Measurements from ENCODE around the gene DUSP28. TPM values are rescaled to one million over a fixed set of nuclear protein-coding genes. Genes with fewer than 3 reads are reported as not detected.

Gene DUSP28
- total RNA-seq, 1 experiment from 2014 or later, result 4.9 TPM

DNA sequence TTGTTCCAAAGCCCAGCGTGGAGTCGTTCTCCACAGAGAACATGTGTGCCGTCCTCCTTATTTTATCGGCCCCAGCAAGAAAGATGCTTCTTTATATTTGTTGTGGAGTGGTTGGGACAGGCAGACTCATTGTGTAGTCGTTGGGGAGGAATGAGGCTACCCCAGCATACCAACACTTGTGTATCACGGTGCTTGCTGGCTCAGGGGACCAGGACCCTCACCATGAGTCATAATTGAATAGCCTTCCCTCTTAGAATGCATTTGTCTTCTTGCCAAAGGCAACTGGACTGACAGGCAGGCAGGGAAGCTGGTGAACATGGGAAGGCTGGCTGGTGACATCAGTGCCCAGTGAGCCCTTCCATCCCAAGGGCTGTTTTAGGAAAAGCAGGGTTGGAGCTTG is 31.1 kb downstream of the DUSP28 start:
- ChIA-PET POLR2A (ENCODE audit: low non-redundant PET) (no interaction called here), CTCF (no interaction called here)
- TF ChIP-seq, protein P1, sequence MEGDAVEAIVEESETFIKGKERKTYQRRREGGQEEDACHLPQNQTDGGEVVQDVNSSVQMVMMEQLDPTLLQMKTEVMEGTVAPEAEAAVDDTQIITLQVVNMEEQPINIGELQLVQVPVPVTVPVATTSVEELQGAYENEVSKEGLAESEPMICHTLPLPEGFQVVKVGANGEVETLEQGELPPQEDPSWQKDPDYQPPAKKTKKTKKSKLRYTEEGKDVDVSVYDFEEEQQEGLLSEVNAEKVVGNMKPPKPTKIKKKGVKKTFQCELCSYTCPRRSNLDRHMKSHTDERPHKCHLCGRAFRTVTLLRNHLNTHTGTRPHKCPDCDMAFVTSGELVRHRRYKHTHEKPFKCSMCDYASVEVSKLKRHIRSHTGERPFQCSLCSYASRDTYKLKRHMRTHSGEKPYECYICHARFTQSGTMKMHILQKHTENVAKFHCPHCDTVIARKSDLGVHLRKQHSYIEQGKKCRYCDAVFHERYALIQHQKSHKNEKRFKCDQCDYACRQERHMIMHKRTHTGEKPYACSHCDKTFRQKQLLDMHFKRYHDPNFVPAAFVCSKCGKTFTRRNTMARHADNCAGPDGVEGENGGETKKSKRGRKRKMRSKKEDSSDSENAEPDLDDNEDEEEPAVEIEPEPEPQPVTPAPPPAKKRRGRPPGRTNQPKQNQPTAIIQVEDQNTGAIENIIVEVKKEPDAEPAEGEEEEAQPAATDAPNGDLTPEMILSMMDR (conservative IDR thresholded peaks at IDR 0.05; ENCODE audit: low read depth, low read length), result no peak
- no peak for TF ChIP-seq EZH2 (IDR thresholded peaks at IDR 0.05; ENCODE audit: borderline replicate concordance, low read depth, low read length, poor library complexity, severe bottlenecking)
- H3K4me3 ChIP-seq (ENCODE audit: low read depth, low read length, poor library complexity, severe bottlenecking), result no peak overlapping the region
- no peaks in the 10 kb centered on the region for H3K27me3 ChIP-seq (replicated peaks; ENCODE audit: insufficient read depth, low read depth, low read length, poor library complexity)
- peaks cover 22% of the 10 kb centered on the region for H3K4me1 ChIP-seq (ENCODE audit: insufficient read depth, low read length, poor library complexity, severe bottlenecking)
- DNase-seq (ENCODE audit: low spot score), result no peak
- intact Hi-C loops (cut with micrococcal nuclease; ENCODE audit: unreplicated experiment), result no loop called here
- peaks cover 7% of the 10 kb centered on the region for H3K36me3 ChIP-seq (ENCODE audit: insufficient read depth, low read length, poor library complexity, severe bottlenecking)
- H3K9me3 ChIP-seq (ENCODE audit: low read depth, low read length, poor library complexity, severe bottlenecking), result no peaks in the 10 kb centered on the region
- no peak overlapping the region for H3K27ac ChIP-seq (ENCODE audit: low read depth, low read length, poor library complexity, severe bottlenecking)
- BruUV-seq (replicated peaks), result no TSS peak

DNA sequence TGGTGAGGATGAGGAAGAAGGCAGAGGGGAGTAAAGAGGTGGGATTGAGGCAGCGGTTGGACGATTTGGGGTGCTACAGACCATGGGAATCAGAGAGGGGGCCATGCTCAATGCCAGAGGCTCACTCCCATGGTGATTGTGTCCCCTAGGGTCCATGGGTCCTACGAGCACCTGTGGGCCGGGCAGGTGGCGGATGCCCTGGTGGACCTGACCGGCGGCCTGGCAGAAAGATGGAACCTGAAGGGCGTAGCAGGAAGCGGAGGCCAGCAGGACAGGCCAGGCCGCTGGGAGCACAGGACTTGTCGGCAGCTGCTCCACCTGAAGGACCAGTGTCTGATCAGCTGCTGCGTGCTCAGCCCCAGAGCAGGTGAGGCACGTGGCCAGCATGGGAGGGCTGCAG is 31.6 kb downstream of the DUSP28 start:
- peaks cover 22% of the 10 kb centered on the region for H3K4me1 ChIP-seq (ENCODE audit: insufficient read depth, low read length, poor library complexity, severe bottlenecking)
- BruUV-seq (replicated peaks), result no TSS peak
- no peaks in the 10 kb centered on the region for H3K9me3 ChIP-seq (ENCODE audit: low read depth, low read length, poor library complexity, severe bottlenecking)
- H3K36me3 ChIP-seq (ENCODE audit: insufficient read depth, low read length, poor library complexity, severe bottlenecking), result peaks cover 7% of the 10 kb centered on the region
- H3K27me3 ChIP-seq (replicated peaks; ENCODE audit: insufficient read depth, low read depth, low read length, poor library complexity), result no peaks in the 10 kb centered on the region
- CTCF ChIA-PET, result no interaction called here
- POLR2A ChIA-PET (ENCODE audit: low non-redundant PET), result no interaction called here
- H3K4me3 ChIP-seq (ENCODE audit: low read depth, low read length, poor library complexity, severe bottlenecking), result no peak overlapping the region
- intact Hi-C loops (cut with micrococcal nuclease; ENCODE audit: unreplicated experiment), result no loop called here
- TF ChIP-seq, protein P1 (conservative IDR thresholded peaks at IDR 0.05; ENCODE audit: low read depth, low read length), result no peak
- no peak for TF ChIP-seq EZH2 (IDR thresholded peaks at IDR 0.05; ENCODE audit: borderline replicate concordance, low read depth, low read length, poor library complexity, severe bottlenecking)
- no peak for DNase-seq (ENCODE audit: low spot score)
- H3K27ac ChIP-seq (ENCODE audit: low read depth, low read length, poor library complexity, severe bottlenecking), result no peak overlapping the region

GRCh38 chr2:240593026-240593702 is 33.0 kb downstream of the DUSP28 start:
- Histone ChIP-seq H3K36me3 (ENCODE audit: insufficient read depth, low read length, poor library complexity, severe bottlenecking) (peaks cover 11% of the 10 kb centered on the region), H3K9me3 (ENCODE audit: low read depth, low read length, poor library complexity, severe bottlenecking) (no peaks in the 10 kb centered on the region), H3K4me3 (ENCODE audit: low read depth, low read length, poor library complexity, severe bottlenecking) (no peak overlapping the region), H3K27ac (ENCODE audit: low read depth, low read length, poor library complexity, severe bottlenecking) (no peak overlapping the region), H3K27me3 (replicated peaks; ENCODE audit: insufficient read depth, low read depth, low read length, poor library complexity) (no peaks in the 10 kb centered on the region), H3K4me1 (ENCODE audit: insufficient read depth, low read length, poor library complexity, severe bottlenecking) (peaks cover 15% of the 10 kb centered on the region)
- CTCF ChIA-PET, result no interaction called here
- no peak for DNase-seq (ENCODE audit: low spot score)
- POLR2A ChIA-PET (ENCODE audit: low non-redundant PET), result no interaction called here
- no TSS peak for BruUV-seq (replicated peaks)
- intact Hi-C loops (cut with micrococcal nuclease; ENCODE audit: unreplicated experiment), result no loop called here
- TF ChIP-seq EZH2 (IDR thresholded peaks at IDR 0.05; ENCODE audit: borderline replicate concordance, low read depth, low read length, poor library complexity, severe bottlenecking), result no peak
- TF ChIP-seq, protein P1 (conservative IDR thresholded peaks at IDR 0.05; ENCODE audit: low read depth, low read length), result no peak

Measured in A673 (cell line).